GM19455 (cell line): ENCODE results near the gene TBX21.

Experiments
- ATAC-seq: cut with Tn5 transposase; IDR thresholded peaks from one replicate; pipeline ENCODE4 v1.9.1; 2021; ENCODE audit not compliant: unreplicated experiment

The TBX21 gene

DNA sequence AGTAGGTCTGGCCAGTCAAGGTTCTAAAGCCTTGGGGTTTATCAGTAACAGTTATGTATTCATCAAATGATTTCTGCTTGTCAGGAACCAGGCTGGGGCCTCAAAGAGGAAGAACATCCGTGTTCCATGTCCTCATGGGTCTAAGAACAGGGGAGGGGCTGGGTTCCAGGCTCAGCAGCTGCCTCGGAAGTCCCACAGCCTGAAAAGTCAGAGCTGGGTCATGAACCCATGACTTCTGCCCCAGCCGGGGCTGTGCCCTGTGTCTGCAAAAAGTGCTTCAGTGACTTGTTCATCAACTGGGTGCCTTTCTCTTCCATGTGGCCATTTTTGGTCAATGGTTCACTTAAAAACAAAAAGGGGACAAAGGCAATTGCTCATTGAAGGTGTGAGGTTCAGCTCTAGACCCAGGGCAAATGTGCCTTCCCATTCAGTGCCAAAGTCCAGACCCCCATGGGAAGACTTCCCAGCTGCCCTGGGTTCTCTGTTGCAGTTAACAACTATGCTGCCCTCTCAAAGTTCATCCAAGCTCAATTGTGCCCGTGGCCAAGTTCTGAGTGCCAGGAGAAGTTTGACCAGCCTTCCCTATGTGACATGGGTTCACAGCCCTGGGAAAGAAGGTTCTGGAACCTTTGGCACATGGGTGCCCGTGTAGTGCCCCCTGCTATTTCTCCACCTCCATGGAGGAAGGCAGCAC is 20.6 kb upstream of the TBX21 start:
- no peak for ATAC-seq

DNA sequence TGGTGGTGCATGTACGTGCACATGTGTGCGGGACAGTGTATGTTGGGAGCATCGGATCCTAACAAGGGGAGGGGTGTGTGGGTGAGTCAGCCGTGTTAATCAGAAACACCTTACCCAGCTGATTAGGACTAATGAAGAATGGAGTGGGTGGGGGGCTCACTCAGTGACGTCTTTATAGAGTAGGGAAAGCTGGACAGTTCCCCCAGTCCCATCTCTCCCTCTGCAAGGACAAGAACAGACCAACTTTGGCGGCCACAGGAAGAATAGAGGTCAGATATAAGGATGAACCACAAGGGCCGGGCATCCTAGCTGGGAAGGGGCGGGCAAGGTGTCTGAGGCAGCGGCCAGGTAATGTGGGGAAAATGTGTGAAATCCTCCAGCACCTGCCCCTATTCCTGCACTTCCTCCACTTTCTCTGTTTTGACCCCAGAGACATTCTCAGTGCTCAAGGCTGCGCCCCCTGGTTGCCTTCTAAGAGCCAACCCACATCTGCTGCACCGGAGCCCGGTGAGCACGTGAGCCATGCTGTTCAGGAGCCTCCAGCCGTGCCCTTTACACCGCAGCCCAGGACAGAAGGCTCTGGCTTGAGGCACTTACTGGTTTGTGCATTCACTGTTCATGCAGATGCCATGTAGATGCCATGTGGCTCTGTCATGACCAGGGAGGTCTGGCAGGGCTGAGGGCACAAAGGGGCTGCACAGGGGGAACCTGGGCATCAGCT is 18.9 kb upstream of the TBX21 start:
- no peak for ATAC-seq

DNA sequence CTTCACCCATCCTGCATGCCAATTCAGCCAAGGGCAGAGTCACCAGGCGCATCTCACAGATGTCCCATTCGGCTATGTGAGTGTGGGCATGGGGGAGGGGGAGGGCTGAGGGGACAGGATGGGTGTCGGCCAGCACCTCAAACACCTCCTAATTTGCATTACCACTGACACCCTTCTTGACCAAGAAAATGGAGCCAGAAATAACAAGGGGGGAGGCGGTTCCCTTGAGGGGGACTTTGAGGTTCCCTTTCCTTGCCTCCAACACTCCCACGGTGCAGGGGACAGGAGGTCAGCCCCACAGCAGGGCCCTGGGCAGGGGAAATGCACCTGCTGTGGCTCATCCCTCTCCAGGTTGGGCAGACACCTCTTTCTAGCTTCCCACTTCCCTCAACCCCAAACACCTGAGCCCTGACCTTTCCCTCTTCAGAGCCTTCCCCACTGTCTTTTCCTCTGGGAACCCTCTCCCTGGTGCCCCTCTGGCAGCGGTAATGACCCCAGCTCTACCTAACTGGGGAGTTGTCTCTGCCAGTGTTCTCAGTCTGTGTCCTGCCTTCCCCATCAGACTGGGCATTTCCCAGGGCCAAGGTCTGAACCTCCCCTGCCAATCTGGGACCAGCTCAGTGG is 18.2 kb upstream of the TBX21 start:
- no peak for ATAC-seq

DNA sequence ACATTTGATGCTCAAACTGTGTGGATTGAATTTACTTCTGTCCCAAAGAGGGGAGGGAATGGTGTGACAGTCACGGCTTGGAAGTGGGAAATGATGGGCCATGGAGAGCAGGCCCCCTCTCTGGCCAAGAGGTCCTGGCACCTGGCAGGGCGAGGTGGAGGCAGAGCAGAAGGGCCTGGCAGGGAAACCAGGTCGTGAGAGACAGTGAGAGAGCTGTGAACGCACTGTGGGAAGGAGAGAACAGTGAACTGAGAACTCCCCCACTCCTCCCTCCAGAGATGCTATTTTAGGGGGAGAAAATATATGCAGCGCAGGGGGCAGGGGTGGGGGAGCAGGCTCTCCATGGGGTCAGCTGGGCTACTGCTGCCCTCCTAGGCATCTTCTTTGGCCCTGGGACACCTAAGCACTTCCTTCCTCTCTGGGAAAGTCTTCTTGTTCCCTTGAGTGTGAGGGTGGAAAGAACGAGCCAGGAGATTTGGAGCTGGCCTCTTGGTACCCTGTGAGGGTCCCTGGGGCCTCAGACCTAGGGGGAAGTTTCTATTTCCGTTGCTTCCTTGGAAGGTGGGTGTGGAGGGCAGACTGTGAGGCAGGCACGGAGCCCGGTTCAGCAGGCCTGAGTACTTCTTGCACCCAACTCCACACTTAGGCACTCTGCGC is 17.2 kb upstream of the TBX21 start:
- ATAC-seq: no peak

DNA sequence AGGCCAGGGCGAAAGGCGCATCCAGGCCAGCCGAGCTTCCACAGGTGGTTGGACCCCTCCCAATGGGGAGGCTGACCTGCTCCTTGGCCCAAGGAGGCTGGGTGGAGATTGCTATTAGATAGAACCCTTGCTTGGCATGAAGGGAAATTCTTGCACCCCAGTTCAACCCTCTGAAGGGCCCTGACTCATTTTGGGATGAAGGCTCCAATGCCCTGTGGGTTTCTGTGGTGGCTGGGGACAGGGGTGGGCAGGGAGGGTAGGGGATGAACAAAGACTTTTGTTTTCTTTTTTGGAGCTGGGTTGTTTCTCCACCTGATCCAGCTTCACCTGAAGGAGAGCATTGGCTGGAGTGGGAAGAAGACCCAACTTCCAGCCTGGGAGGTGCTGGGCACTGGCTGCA is 16.7 kb upstream of the TBX21 start:
- ATAC-seq: no peak

DNA sequence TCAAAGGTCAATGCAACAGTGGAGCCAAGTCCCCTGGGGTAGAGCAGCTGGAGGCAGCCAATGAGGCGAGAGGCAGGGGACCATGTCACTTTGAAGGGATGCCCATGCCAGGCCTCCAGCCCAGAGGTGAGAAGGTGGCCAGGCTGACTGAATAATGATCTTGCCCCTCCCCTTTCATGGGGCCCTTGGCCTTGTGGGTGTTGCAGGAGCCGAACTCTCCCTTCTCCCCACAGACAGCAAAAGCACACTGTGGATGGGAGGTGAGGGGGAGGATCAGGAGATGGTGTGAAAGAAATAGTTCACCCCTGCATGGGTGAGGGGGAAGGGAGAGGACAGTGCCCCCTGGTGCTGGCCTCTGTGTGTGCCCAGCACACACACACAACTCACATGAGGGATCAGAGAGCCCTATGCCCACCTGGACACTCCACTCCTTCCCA is 15.8 kb upstream of the TBX21 start:
- ATAC-seq: no peak

DNA sequence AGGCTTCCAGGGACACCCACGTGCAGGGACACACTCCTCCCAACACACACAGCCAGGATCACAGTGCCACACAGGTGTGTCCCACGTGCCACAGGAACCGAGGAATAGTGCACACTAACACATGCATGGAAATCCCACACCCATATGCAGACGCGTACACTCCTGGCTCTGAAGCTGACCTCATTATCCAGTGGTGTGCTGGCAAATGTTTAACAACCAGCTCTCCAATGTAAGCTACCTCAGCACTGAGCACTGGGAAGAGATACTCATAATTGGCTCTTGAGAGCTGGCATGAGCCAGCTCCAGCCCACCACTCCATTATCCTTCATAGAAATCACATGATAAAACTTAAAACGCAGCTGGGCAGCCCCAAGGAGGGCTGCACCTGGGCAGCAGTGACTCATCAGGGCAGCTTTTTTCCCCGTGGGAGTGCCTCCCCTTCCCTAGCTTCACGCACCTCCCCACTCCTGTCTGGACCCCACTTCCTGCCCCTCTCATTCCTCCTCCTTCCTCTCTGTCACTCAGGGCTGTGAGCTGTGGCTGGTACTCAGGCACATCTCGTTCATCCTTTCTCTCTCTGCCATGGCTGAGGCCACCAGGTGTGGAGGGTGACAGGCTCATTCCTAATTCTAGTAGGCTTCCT is 14.9 kb upstream of the TBX21 start:
- ATAC-seq: no peak

DNA sequence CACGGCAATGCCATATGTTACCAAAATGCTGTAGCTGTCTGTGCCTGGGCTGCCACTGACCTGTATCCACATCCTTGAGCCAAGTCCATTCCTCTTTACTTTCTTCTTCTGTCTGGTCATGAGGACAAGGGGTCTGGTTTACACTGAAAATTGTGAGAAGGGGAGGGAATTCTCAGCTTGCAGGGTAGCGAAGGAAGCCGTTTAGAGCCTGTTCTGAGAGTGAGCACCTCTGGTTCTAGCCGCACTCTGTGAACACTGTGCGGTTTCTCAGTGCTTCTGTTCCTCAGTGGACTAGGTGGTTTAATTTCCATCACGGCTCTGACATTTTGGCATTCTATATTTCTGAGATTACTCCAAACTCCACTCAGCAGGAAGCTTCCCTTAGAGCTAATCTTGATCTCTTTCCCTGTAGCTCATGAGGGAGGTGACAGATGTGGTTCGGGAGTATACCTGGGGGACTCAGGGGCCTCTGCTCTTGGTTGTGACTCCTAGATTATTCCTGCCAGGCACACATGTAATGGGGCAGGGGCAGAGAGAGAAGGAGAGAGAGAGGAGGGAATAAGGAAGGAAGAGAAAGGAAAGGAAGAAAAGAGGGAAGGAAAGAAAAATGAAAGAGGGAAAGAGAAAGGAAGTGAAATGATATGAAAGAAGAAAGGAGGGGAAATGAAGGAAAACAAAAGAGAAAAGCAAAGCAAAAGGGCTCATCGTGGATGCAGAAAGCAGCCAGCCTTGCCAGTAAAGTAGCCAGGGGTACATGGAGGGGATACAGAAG is 14.2 kb upstream of the TBX21 start:
- ATAC-seq: no peak

DNA sequence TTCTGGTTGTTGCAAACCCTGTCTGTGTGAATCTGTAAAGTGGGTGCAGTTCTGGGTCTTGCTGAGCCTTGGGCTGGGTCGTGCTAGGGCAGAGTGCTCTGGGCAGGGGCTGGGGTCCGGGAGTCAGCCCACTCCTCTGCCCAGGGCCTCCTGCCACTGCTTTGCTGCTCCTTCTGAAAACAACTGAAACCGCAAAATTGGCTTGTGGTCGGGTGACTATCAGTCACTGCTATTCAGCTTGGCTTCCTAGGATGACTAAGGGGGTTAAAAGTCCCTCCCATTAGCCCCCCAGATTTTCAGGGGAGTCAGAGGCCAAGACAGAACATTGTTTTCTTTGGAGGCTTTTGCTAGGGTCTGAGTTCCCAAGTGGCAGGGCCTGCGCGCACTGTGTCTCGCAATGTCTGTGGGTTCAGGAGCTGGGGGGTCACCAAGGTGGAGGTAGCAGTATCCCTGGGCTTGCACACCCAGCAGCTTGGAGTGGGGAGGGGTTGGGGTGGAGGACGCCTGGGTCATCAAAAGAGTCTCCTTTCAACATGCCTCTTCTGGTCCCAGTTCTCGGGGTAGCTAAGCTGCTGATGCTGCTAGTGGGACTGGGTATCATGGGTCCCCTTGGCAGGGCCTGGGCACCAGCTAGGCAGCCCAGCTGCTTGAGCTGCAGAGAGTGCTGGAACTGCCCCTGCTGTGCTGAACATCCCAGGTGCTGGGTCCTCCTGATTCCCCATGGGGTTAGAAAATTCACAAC is 13.5 kb upstream of the TBX21 start:
- no peak for ATAC-seq

DNA sequence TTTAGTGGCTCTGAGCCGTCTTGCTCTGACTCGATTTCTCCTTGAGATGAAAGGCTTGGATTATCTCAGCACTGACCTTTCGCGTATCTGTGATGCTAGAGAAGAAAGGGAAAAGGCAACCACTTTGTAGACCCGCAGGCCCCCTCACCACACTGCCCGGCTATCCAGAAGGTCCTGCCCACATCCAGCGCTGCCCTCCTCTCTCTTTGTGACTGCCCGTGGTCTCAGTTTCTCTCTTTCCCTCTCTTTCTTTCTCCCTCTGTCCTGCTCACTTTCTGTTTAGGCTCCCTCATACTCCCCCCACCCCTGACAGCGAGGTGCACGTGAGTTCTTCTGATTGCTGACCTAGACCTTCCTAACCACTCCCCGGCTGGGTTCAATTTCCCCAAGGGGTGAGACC is 12.8 kb upstream of the TBX21 start:
- no peak for ATAC-seq

DNA sequence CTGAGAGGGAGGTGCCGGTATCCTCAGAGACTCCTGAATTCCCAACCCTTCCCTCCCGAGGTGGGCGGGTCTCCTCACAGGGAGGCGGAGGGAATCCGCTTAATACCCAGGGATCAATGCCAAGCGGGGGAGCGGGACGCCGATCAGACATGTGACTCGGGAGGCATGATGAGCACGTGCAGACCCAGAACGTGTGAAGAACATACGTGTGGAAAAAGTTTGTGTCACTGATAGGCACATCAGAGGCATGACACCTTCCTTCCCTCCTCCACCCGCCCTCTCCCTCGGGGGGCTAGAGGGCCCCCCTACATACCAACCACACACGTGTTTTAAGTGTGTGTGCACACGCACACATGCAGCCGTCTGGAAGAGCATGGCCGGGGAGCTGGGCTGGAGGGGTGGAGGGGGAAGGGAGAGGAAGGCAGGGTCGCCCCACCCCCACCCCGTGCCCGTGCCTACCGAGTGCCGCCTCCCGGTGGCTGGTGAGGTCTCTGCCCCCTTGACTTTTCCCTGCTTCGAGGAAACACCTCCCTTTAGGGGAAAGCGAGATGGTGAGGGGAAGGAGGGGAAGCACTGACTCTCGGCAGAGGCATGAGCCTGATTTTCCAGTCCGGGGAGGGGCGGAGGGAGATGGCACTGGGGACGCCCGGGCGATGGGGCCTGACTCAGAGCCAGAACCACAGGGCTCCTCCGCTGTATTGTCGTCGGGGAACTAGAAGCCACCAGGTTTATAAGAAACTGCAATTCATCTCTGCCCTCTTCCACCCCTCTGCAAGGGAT is 12.1 kb upstream of the TBX21 start:
- no peak for ATAC-seq

DNA sequence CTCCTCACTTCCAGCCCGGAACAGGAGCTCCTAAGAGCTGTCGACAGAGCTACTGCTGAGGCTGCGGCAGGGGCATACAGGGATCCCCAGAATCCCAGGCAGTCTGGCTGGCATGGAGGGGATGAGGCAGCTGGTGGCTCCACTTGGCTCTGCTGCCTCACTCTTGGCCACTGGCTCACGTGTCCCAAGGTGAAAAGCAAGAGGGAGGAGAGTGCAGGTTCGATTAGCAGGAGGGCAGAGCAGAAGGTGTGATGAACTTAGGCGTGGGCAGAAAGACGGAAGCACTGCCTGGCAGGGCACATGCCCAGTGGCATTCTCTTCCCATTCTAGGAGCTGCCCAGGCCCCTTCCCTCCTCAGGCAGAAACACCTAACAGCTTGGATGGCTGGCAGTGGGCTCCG is 11.3 kb upstream of the TBX21 start:
- ATAC-seq: no peak

DNA sequence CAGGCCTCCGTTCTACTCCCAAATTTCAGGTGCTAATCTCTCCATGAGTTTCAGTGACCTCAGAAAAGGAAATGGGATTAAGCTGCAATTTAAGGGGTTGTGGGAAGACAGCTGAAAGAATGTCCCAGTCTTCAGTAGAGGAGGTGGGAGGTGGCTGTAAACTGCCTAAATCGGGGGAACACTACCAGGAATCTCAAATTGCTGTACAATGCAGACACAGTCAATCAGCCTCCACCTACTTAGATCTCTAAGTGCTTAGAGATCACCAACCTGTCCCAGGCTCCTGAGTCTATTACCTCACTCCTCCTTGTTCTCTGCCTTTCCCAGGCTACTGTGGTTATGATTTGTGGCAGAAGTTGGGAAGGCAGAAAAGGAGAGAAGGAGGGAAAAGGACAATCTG is 8.3 kb upstream of the TBX21 start:
- no peak for ATAC-seq

DNA sequence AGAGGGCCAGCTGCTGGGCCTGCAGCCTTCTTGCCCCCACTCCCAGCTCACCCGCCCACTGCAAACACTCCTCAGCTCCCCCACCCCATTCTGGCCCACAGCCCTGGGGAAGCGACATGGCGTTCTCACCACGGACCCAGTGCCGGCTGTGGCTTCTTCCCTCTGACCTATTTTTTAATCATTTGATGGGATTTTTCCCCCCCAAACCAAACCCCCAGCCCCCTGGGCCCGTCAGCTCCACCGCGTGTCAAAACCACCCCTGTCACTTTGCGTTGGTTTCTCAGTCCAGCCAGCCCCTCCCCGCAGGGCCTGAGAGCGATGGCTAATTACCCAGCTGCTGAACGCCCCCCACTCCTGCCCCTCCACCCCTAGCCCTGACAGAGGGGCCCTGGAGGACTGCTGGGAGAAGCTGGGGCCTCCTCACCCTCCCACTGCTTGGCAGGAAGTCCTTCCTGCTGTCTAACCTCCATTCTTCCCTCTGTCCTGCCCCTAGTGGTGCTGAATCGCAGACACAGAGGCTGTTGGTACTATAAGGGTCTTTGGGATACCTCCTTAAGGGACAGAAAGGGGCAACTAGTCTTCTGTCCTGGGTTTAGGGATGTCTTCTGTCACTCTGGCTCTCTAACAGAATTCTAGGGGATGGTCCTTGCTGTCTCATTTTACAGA is 7.5 kb upstream of the TBX21 start:
- ATAC-seq: no peak

DNA sequence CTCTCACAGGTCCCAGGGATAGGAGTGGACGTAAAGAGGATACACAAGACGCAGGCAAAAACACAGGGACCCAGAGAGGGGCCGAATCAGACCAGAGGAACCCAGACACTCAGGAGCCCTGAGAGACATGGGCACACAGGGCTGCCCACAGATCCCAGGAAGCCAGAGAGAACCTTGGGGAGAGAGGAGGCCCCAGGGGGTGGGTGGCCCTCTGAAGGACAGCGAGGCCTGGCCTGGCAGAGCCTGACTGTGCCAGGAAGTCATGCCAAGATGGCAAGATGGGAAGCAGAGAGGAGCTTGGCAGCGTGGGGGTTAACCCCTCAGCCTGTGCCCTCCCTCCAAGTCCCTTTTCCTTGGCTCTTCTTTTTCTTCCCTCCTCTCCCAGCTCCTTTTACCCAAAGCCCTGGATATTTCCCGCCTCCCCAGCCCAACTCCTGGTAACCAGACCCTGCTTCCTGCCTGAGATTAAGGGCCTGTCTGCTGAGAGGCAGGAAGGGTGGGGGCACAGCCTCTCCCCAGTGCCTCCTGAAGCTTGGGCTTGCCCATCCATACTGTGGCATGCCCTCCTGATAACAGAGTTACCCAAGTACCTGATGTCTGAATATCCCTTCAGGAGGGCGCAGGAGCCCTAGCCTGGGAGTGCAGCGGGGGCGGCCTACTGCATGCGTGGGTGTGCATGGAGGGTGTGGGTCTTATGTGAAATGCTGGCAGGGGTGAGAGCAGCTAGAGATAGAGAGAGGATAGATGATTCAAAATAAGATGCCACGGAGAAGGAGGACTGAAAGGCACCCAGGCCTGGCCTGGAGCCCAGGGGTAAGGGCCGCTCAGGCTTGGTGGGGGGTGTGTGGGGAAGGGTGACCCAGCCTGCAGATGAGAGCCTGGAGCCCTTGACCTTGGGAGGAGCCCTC is 6.0 kb upstream of the TBX21 start:
- ATAC-seq: no peak

DNA sequence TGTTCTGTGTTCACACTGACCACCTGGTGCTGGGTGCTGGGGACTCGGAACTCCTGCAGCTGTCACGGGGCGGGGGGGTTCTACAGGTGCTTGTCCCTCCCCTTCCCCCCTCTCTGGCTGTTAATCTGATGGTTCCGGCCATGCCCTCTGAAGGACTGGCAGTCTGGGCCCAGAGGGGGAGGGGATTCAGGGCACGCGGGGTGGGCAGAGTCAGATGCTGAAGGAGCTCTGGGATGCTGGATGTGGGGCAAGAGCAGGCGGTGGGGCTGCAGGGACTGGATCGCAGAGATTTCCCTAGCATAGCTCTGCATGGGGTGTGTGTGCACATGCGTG is 5.4 kb upstream of the TBX21 start:
- no peak for ATAC-seq

DNA sequence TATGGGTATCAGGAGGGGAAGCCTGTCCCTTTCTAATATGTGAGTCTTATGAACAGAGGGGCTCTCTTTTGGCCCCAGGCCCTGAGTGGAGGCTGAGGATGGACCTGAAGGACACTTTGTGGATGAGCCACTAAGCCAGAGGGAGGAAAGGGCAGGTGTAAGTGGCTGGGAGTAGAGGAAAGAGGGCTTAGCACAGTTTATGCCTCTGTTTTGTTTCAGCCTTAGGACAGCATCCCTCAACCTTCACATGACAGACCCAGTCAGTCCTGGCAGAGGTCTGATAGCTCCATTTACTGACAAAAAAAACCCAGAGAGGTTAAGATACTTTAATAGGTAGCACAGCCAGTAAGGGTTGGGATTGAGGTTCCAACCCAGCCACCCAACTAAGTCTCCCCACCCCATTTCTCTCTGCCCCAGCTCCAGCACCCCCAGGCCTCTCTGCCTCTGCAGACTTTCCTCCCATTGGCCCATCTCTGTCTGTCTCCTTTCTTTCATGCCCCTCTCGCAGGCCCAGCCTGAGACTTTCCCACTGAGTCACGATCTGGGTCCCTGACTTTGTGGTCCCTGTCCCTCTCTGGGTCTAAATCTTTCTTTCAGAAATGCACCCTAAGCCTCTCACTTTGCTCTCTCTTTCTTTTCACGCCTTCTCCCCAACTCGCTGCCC is 4.7 kb upstream of the TBX21 start:
- no peak for ATAC-seq
